Fibroblast of skin of left biceps (primary cell): ENCODE results near the gene PIGP.
"Not testable (repeated sequence)": the region's sequence is repeated elsewhere in the genome, so short reads cannot be mapped to it uniquely, and the experiment has no call there.

Experiments
- DNase-seq, 2 experiments: peaks; one replicate each; pipeline ENCODE4 v3.0.0-alpha.2; 2013; ENCODE audit warnings: low read depth in 2 of 2

PIGP gene

GRCh38 chr21:37045149-37045548 lies 27.7 kb downstream of the PIGP start:
- no peak for DNase-seq

- no peak for DNase-seq
Measured at GRCh38 chr21:37044643-37045042, 28.2 kb downstream of the PIGP start.

- no peak for DNase-seq
Measured at GRCh38 chr21:37043818-37044217, 29.1 kb downstream of the PIGP start.

- DNase-seq, result no peak
Measured at GRCh38 chr21:37041706-37042271, 31.1 kb downstream of the PIGP start.

- DNase-seq, result no peak
Measured at GRCh38 chr21:37040212-37040611, 32.7 kb downstream of the PIGP start.

GRCh38 chr21:37039411-37040075 lies 33.3 kb downstream of the PIGP start:
- no peak for DNase-seq

GRCh38 chr21:37036177-37036576 lies 36.7 kb downstream of the PIGP start:
- DNase-seq, result no peak

GRCh38 chr21:37034394-37034793 lies 38.5 kb downstream of the PIGP start:
- DNase-seq, result not testable (repeated sequence)

GRCh38 chr21:37032877-37033471 lies 39.9 kb downstream of the PIGP start:
- peak in 1 of 2 experiments; percentile 4 for DNase-seq

GRCh38 chr21:37032293-37032692 lies 40.6 kb downstream of the PIGP start:
- DNase-seq, result no peak

GRCh38 chr21:37030864-37031263 lies 42.0 kb downstream of the PIGP start:
- no peak for DNase-seq

GRCh38 chr21:37028570-37028969 lies 44.3 kb downstream of the PIGP start:
- DNase-seq, result no peak

GRCh38 chr21:37026499-37026898 lies 46.4 kb downstream of the PIGP start:
- DNase-seq, result no peak

GRCh38 chr21:37017951-37018679 lies 54.8 kb downstream of the PIGP start:
- DNase-seq, result no peak
